BLaER1 (cell line): Measurements from ENCODE around the gene ADH1B.
"Not testable (repeated sequence)": the region's sequence is repeated elsewhere in the genome, so short reads cannot be mapped to it uniquely, and the experiment has no call there.

Experiments used
- H3K27ac ChIP-seq: shearing (Covaris generic); formaldehyde crosslinking; 2 replicates; pipeline ENCODE4 v1.8.1; 2022
- H3K27me3 ChIP-seq: shearing (Covaris generic); formaldehyde crosslinking; 2 replicates; pipeline ENCODE4 v1.8.1; 2022
- H3K36me3 ChIP-seq: shearing (Covaris generic); formaldehyde crosslinking; 2 replicates; pipeline ENCODE4 v1.8.1; 2022
- H3K4me1 ChIP-seq: shearing (Covaris generic); formaldehyde crosslinking; 2 replicates; pipeline ENCODE4 v1.8.1; 2022
- H3K4me2 ChIP-seq: shearing (Covaris generic); formaldehyde crosslinking; 2 replicates; pipeline ENCODE4 v1.8.1; 2022
- H3K4me3 ChIP-seq: shearing (Covaris generic); formaldehyde crosslinking; 2 replicates; pipeline ENCODE4 v1.8.1; 2022
- H3K9ac ChIP-seq: shearing (Covaris generic); formaldehyde crosslinking; 2 replicates; pipeline ENCODE4 v1.8.1; 2022
- H3K9me3 ChIP-seq: shearing (Covaris generic); formaldehyde crosslinking; 2 replicates; pipeline ENCODE4 v1.8.1; 2022
- H4K20me1 ChIP-seq: shearing (Covaris generic); formaldehyde crosslinking; 2 replicates; pipeline ENCODE4 v1.8.1; 2022
- Cebpa-rat ChIP-seq: shearing (Covaris generic); IDR thresholded peaks from 2 replicates; pipeline ENCODE4 v1.8.1; 2022

The ADH1B gene

GRCh38 chr4:99321241-99322191 lies at the start of gene ADH1B:
ADH1B (minus strand) TSS chr4:99321401; CDS start chr4:99321331, 70 bp downstream.
- Histone ChIP-seq H3K36me3 (no peaks in the 10 kb centered on the region), H3K9ac (no peak within 1 kb of the TSS), H3K4me1 (no peaks in the 10 kb centered on the region), H3K27ac (no peak within 1 kb of the TSS), H3K4me2 (no peak within 1 kb of the TSS), H4K20me1 (no peaks in the 10 kb centered on the region), H3K27me3 (no peaks in the 10 kb centered on the region), H3K4me3 (no peak within 1 kb of the TSS), H3K9me3 (no peaks in the 10 kb centered on the region)
- no peak for TF ChIP-seq Cebpa-rat

- H3K36me3 ChIP-seq, H3K9ac ChIP-seq, H3K4me1 ChIP-seq, H3K4me3 ChIP-seq, H4K20me1 ChIP-seq, H3K4me2 ChIP-seq, H3K27me3 ChIP-seq, H3K27ac ChIP-seq: not testable (repeated sequence)
- H3K9me3 ChIP-seq: peaks cover 10% of the 10 kb centered on the region
These were observed 46.6 kb upstream of the ADH1B start for GRCh38 chr4:99367817-99368216.

- Histone ChIP-seq H3K9me3 (no peaks in the 10 kb centered on the region), H4K20me1 (no peaks in the 10 kb centered on the region), H3K36me3 (no peaks in the 10 kb centered on the region), H3K9ac (no peak overlapping the region), H3K4me3 (no peak overlapping the region), H3K27me3 (no peaks in the 10 kb centered on the region), H3K4me1 (no peaks in the 10 kb centered on the region), H3K27ac (no peak overlapping the region), H3K4me2 (no peak overlapping the region)
- no peak for TF ChIP-seq Cebpa-rat
These were observed 45.3 kb upstream of the ADH1B start for GRCh38 chr4:99366491-99366890.

GRCh38 chr4:99362768-99363167 lies 41.6 kb upstream of the ADH1B start:
- Histone ChIP-seq H3K4me3 (no peak overlapping the region), H3K4me2 (no peak overlapping the region), H3K36me3 (no peaks in the 10 kb centered on the region), H3K9me3 (peaks cover 9% of the 10 kb centered on the region; the same call in 1 of the 2 replicates), H4K20me1 (no peaks in the 10 kb centered on the region), H3K27ac (no peak overlapping the region), H3K9ac (no peak overlapping the region), H3K4me1 (no peaks in the 10 kb centered on the region), H3K27me3 (no peaks in the 10 kb centered on the region)
- TF ChIP-seq Cebpa-rat: no peak

- Histone ChIP-seq H3K9me3 (peaks cover 9% of the 10 kb centered on the region; the same call in 1 of the 2 replicates), H3K9ac (no peak overlapping the region), H3K27me3 (no peaks in the 10 kb centered on the region), H3K36me3 (no peaks in the 10 kb centered on the region), H4K20me1 (no peaks in the 10 kb centered on the region), H3K27ac (no peak overlapping the region), H3K4me2 (no peak overlapping the region), H3K4me3 (no peak overlapping the region), H3K4me1 (no peaks in the 10 kb centered on the region)
- no peak for TF ChIP-seq Cebpa-rat
These were observed 40.7 kb upstream of the ADH1B start for GRCh38 chr4:99361899-99362275.

- no peaks in the 10 kb centered on the region for H3K4me1 ChIP-seq
- no peak overlapping the region for H3K27ac ChIP-seq
- peaks cover 9% of the 10 kb centered on the region; the same call in 1 of the 2 replicates for H3K9me3 ChIP-seq
- no peak overlapping the region for H3K4me2 ChIP-seq
- TF ChIP-seq Cebpa-rat: no peak
- no peaks in the 10 kb centered on the region for H3K36me3 ChIP-seq
- no peak overlapping the region for H3K4me3 ChIP-seq
- H3K27me3 ChIP-seq: no peaks in the 10 kb centered on the region
- H3K9ac ChIP-seq: no peak overlapping the region
- H4K20me1 ChIP-seq: no peaks in the 10 kb centered on the region
These were observed 40.2 kb upstream of the ADH1B start for GRCh38 chr4:99361268-99361898.

GRCh38 chr4:99359480-99360204 lies 38.4 kb upstream of the ADH1B start:
- Histone ChIP-seq H3K4me1 (no peaks in the 10 kb centered on the region), H4K20me1 (no peaks in the 10 kb centered on the region), H3K4me2 (no peak overlapping the region), H3K9ac (no peak overlapping the region), H3K36me3 (no peaks in the 10 kb centered on the region), H3K4me3 (no peak overlapping the region), H3K27me3 (no peaks in the 10 kb centered on the region), H3K27ac (no peak overlapping the region), H3K9me3 (peaks cover 9% of the 10 kb centered on the region; the same call in 1 of the 2 replicates)
- no peak for TF ChIP-seq Cebpa-rat

- Histone ChIP-seq H3K9me3 (peaks cover 9% of the 10 kb centered on the region; the same call in 1 of the 2 replicates), H3K27ac (no peak overlapping the region), H4K20me1 (no peaks in the 10 kb centered on the region), H3K36me3 (no peaks in the 10 kb centered on the region), H3K4me2 (no peak overlapping the region), H3K4me1 (no peaks in the 10 kb centered on the region), H3K4me3 (no peak overlapping the region), H3K9ac (no peak overlapping the region), H3K27me3 (no peaks in the 10 kb centered on the region)
- TF ChIP-seq Cebpa-rat: no peak
These were observed 36.7 kb upstream of the ADH1B start for GRCh38 chr4:99357948-99358347.

- Histone ChIP-seq H3K27me3 (no peaks in the 10 kb centered on the region), H3K9ac (no peak overlapping the region), H3K36me3 (no peaks in the 10 kb centered on the region), H4K20me1 (no peaks in the 10 kb centered on the region), H3K9me3 (peaks cover 9% of the 10 kb centered on the region; the same call in 1 of the 2 replicates), H3K4me1 (no peaks in the 10 kb centered on the region), H3K4me2 (no peak overlapping the region), H3K4me3 (no peak overlapping the region), H3K27ac (no peak overlapping the region)
- no peak for TF ChIP-seq Cebpa-rat
These were observed 35.8 kb upstream of the ADH1B start for GRCh38 chr4:99356992-99357391.

GRCh38 chr4:99356149-99356548 lies 34.9 kb upstream of the ADH1B start:
- not testable (repeated sequence) for H3K36me3 ChIP-seq, H3K27ac ChIP-seq, H3K27me3 ChIP-seq, H3K4me2 ChIP-seq, H3K4me3 ChIP-seq, H3K9me3 ChIP-seq, H3K9ac ChIP-seq, H3K4me1 ChIP-seq, H4K20me1 ChIP-seq
